GM18507 (cell line): Measurements from ENCODE around the gene SLC50A1.
"Not testable (repeated sequence)": the region's sequence is repeated elsewhere in the genome, so short reads cannot be mapped to it uniquely, and the experiment has no call there.

Source experiments
- DNase-seq: peaks from one replicate; pipeline ENCODE4 v3.0.0; 2011; ENCODE audit warnings: low read depth; ENCODE audit not compliant: insufficient read length; ENCODE audit errors: extremely low spot score
- FAIRE-seq: peaks from 2 replicates; lab custom pipeline; 2011; peaks lifted over from hg19 to GRCh38; lab: Jason Lieb, UNC

The SLC50A1 gene

DNA sequence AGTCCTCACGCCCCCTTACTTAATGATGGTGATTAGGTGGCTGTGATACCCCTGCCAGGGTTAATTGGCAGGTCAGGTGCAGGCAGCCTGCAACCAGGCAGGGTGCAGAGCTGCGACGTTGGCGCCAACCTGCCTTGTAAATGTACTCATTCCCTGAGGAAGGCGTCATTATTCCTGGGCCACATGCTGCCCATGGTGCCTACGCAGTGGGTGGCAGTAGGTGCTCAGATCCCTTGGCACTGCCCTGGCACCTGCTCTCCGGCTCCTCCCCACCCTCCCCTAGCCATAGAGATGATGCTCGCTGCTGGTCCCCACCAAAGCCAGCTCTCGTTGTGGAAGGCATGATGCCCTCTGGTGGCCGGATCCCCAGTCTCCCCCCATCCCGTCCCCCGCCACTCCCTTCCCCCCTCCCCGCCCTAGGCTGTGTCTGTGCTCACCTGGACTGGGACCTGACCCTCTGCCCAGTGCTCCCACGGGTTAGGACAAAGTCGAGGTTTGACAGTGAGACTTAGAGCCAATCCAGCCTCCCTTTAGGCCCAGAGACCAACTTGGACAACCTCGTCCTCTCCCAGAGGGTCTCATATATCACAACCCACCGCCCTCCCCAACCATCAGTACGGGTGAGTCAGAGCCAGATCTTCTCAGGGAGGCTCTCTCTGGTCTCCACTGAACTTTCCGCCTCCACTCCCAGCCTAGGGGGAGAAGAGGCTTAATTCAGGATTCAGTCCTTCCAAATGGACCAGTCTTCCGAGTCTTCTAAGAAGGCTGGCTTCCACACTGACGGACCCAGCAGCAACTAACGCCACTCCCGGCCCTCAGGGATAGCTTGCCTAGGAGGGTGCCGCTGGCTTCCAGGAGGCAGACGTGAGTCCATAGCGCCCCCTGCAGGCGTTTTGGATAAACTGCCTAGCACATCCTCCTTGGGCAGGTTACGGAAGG lies 31.8 kb downstream of the SLC50A1 start:
- DNase-seq (peak; percentile 55), FAIRE-seq (peak; percentile 77)

- not testable (repeated sequence) for FAIRE-seq, DNase-seq
Observed at GRCh38 chr1:155168105-155168445, 32.4 kb downstream of the SLC50A1 start.

DNA sequence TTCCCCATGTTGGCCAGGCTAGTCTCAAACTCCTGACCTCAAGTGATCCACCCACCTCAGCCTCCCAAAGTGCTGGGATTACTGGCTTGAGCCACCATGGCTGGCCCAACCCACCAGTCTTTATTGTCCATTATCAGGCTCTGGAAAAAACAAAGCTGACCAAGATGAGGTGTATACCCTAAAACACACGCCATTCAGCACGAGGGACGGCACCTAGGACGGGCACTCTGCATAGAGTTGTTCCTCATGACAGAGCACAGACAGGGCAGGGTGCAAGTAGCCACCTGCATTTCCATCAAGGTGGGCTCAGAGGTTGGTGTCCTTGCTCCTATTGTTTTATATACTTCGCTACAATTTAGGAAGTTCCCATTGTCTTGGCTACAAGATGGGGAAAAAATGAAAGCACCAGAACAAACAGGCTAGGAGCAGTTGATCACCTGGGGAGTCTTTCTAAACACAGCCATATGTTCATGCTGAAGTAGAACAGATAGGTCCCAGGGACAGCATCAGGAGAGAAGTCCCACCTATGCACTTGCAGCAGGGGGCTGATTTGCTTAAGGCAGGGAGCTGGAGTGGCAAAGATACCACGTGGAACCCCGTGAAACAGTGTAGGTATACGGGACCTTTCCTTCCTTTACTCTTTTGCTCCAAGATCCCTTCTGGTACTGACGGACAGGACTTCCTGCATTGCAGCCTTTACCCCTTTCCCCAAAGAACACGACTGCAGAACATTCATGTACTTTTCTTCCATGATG lies 33.0 kb downstream of the SLC50A1 start:
- no peak for FAIRE-seq
- no peak for DNase-seq

- FAIRE-seq: no peak
- no peak for DNase-seq
Observed at GRCh38 chr1:155169541-155169940, 33.9 kb downstream of the SLC50A1 start.

DNA sequence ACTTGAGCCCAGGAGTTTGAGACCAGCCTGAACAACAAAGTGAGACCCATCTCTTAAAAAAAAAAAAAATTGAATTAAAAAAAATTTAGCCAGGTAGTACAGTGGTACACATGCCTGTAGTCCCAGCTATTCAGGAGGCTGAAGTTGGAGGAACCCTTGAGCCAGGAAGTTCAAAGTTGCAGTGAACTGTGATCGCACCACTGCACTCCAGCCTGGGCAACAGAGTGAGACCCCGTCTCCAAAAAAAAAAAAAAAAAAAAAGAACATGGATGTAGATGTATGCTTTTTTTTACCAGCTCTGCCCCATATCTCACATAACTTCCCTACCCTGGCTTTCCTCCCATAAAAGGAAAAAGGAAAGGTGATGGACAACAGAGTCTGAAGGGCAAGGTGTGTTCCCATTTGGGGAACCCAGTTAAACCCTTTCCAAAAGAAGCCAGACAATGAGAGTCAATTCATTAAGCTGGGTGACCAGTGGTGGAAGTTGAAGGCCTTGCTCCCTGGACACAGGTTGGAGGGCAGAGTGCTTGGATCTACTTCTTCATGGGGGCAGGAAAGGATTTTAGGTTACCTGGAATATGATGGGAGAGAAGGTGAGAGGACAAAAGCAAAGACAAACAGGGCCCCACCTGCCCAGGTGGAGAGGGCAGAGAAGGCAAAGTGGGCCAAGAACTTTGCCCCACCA lies 34.6 kb downstream of the SLC50A1 start:
- FAIRE-seq: no peak
- no peak for DNase-seq

DNA sequence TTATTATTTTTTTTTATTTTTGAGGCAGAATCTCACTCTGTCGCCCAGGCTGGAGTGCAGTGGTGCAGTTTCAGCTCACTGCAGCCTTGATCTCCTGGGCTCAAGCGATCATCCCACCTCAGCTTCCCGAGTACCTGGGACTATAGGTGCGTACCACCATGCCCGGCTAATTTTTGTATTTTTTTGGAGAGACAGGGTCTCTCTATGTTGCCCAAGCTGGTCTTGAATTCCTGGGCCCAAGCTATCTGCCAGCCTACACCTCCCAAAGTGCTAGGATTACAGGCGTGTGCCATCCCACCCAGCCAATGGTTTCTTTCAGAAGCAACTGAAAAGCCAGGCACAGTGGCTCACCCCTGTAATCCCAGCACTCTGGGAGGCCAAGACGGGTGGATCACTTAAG lies 35.2 kb downstream of the SLC50A1 start:
- DNase-seq (no peak), FAIRE-seq (no peak)

GRCh38 chr1:155171836-155172731 lies 36.4 kb downstream of the SLC50A1 start:
- FAIRE-seq (no peak), DNase-seq (no peak)

- peak; percentile 95 for DNase-seq
- FAIRE-seq: peak; percentile 98
Observed at GRCh38 chr1:155172732-155173477, 37.3 kb downstream of the SLC50A1 start, which contains the start of gene KRTCAP2. KRTCAP2 (minus strand) TSS chr1:155173304; CDS start chr1:155173224, 80 bp downstream.

DNA sequence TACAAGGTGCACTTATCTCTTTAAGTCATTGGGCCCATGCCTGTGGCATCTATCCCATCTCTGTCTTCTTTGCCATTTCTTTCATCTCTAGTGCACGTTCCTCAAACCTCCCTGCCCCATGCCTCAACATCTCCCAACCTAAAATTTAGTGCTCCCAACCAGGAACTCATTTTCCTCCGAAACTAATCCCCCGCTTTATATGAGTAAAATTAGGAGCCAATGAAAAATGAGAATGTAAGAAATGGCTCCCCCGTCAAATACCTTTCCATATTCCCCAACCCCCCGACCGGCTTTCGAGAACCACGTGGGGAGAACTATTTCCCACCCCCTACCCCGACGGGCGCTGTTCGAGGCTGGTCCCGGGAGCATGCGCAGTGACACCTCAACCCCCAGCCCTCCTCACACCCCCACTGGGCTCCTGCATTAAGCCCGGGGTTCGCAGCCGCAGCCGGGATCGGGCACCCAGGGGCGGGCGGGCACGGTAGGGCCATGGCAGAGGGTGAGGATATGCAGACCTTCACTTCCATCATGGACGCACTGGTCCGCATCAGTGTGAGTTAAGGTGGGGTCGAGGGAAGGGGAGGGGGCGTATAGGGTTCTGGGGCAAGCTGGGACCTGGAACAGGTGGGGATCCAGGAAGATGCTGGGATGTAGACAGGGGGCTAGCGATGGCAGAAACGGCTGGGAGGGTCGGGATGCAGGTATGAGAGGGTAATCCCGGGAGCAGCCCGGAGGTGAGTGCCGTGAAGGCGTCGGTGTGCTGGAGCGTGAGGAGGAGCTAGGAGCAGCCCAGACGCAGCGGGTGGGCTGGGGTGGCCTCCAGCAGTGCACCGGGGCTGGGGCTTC lies 38.0 kb downstream of the SLC50A1 start, which contains the start of gene TRIM46:
TSS of gene TRIM46 (plus strand) at position 372 of the 846 bp plus-strand sequence. CDS start at position 490, 118 bp downstream.
- no peak for DNase-seq
- FAIRE-seq: peak; percentile 5

- no peak for FAIRE-seq
Observed at GRCh38 chr1:155174324-155175280, 39.0 kb downstream of the SLC50A1 start.

DNA sequence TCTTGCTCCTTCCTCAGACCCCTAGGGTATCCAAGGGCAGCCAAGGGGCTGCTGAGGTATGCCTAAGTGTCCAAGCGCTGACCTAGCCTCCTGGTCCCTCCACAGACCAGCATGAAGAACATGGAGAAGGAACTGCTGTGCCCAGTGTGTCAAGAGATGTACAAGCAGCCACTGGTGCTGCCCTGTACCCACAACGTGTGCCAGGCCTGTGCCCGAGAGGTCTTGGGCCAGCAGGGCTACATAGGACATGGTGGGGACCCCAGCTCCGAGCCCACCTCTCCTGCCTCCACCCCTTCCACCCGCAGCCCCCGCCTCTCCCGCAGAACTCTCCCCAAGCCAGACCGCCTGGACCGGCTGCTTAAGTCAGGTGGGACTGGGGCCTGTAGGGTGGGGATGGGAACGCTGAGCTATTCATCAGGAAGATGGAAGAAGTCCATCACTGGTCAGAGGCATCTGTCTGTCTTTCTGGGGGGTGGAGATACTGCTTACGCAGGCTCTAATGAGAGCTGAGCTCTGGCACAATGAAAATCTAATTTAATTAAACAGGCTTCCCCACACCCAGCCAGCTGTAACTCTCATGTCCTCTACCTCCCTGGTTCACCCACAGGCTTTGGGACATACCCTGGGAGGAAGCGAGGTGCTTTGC lies 39.8 kb downstream of the SLC50A1 start:
- FAIRE-seq (no peak), DNase-seq (no peak)

More at GRCh38 chr1:155174324-155175280, 39.0 kb downstream of the SLC50A1 start:
- no peak for DNase-seq

DNA sequence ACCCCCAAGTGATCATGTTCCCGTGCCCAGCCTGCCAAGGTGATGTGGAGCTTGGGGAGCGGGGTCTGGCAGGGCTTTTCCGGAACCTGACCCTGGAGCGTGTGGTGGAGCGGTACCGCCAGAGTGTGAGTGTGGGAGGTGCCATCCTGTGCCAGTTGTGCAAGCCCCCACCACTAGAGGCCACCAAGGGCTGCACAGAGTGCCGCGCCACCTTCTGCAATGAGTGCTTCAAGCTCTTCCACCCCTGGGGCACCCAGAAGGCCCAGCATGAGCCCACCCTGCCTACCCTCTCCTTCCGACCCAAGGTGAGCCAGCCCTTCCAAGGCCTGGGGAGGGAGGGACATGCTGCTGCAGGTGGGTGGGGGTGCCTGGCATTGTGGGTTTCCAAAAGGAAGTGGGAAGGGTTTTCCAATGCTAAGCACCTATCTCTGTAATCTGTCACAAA lies 40.3 kb downstream of the SLC50A1 start:
- DNase-seq: no peak
- no peak for FAIRE-seq

DNA sequence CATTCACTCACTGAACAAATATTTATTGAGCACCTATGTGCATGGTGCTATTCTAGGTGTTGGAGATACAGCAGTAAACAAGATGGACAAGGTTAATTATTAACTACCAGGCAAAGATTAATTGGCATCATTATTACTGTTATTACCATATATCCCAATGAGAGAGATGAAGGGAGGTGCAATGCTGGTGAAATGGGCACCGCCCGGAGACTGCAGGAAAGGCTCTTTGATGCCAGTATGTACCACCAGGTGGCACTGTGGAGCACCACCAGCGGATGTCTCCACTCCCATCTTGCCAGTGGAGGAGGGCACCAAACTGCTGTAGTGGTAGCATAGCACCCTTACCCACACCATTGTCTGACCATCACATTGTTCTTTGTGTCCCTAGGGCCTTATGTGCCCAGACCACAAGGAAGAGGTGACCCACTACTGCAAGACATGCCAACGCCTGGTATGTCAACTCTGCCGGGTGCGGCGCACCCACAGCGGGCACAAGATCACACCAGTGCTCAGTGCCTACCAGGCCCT lies 41.0 kb downstream of the SLC50A1 start:
- peak; percentile 95 for FAIRE-seq
- DNase-seq: peak; percentile 78

GRCh38 chr1:155177192-155177917 lies 41.7 kb downstream of the SLC50A1 start:
- no peak for FAIRE-seq
- DNase-seq: no peak

GRCh38 chr1:155177918-155178281 lies 42.2 kb downstream of the SLC50A1 start:
- no peak for DNase-seq
- no peak for FAIRE-seq
